GM12874 (cell line): Measurements from ENCODE around the gene RAB8B.

Experiments
- CTCF ChIP-seq: IDR thresholded peaks from 2 replicates; pipeline ENCODE4 v1.5.1; 2011; ENCODE audit warnings: low read depth, mild to moderate bottlenecking, control low read depth, low read length, moderate library complexity; ENCODE audit not compliant: insufficient read depth

Gene RAB8B

GRCh38 chr15:63211092-63211490 lies 21.7 kb downstream of the RAB8B start:
- TF ChIP-seq CTCF: no peak

- no peak for TF ChIP-seq CTCF
Measured at GRCh38 chr15:63211549-63211948, 22.1 kb downstream of the RAB8B start.

GRCh38 chr15:63212050-63213004 lies 22.9 kb downstream of the RAB8B start:
- no peak for TF ChIP-seq CTCF

- no peak for TF ChIP-seq CTCF
Measured at GRCh38 chr15:63218100-63218808, 28.8 kb downstream of the RAB8B start.

GRCh38 chr15:63219196-63219710 lies 29.8 kb downstream of the RAB8B start:
- TF ChIP-seq CTCF: no peak

GRCh38 chr15:63221346-63221745 lies 31.9 kb downstream of the RAB8B start:
- no peak for TF ChIP-seq CTCF

- TF ChIP-seq CTCF: no peak
Measured at GRCh38 chr15:63223463-63223862, 34.1 kb downstream of the RAB8B start.
